HG03097 (cell line): ENCODE data around the gene IKBIP.
"Not testable (repeated sequence)": the region's sequence is repeated elsewhere in the genome, so short reads cannot be mapped to it uniquely, and the experiment has no call there.

Source experiments
- ATAC-seq: cut with Tn5 transposase; IDR thresholded peaks from one replicate; pipeline ENCODE4 v1.9.1; 2021; ENCODE audit not compliant: unreplicated experiment, low FRiP score

IKBIP gene

DNA sequence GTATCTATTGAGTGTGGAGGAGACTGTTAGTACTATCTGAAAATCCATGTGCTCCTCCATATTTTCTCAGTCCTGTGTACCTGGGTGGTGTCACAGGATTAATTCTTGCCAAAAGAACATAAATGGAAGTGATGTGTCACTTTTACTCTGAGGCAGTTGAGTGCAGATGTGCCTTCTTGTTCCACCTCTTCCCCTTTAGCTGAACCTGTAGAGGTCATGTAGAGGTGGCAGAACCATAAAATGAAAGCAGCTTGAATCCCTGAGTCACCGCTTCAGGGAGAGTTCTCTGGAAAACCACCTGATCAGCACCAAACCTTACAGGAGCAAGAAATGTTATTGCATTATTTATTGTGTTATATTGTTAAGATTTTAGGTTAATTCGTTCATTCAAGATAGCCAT, 65.8 kb downstream of the IKBIP start:
- no peak for ATAC-seq

DNA sequence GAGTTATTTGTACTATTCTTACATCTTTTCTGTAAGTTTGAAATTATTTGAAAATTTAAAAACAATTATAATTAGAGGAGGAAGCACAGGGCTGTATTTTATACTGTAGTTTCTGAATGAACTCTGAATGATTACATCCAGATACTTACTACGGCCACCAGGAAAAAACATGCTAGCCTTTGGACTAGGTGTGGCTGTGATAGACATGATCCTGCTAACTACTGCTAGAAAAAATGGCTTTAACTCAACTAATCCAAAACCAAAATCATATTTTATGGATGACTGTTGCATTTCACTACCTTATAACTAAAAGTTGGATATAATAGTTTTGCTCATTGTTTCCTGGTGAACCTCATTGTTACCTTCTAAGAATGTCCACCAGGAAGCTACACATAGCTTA, 66.2 kb downstream of the IKBIP start:
- no peak for ATAC-seq

DNA sequence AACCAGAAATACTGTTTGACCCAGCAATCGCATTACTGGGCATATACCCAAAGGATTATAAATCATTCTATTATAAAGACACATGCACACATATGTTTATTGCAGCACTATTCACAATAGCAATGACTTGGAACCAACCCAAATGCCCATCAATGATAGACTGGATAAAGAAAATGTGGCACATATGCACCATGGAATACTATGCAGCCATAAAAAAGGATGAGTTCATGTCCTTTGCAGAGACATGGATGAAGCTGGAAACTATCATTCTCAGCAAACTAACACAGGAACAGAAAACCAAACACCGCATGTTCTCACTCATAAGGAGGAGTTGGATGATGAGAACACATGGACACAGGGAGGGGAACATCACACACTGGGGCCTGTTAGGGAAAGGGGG, 67.8 kb downstream of the IKBIP start:
- ATAC-seq, result not testable (repeated sequence)

GRCh38 chr12:98575013-98575412, 69.6 kb downstream of the IKBIP start:
- no peak for ATAC-seq
